Measurements from ENCODE around the gene SMPD2.

DNA sequence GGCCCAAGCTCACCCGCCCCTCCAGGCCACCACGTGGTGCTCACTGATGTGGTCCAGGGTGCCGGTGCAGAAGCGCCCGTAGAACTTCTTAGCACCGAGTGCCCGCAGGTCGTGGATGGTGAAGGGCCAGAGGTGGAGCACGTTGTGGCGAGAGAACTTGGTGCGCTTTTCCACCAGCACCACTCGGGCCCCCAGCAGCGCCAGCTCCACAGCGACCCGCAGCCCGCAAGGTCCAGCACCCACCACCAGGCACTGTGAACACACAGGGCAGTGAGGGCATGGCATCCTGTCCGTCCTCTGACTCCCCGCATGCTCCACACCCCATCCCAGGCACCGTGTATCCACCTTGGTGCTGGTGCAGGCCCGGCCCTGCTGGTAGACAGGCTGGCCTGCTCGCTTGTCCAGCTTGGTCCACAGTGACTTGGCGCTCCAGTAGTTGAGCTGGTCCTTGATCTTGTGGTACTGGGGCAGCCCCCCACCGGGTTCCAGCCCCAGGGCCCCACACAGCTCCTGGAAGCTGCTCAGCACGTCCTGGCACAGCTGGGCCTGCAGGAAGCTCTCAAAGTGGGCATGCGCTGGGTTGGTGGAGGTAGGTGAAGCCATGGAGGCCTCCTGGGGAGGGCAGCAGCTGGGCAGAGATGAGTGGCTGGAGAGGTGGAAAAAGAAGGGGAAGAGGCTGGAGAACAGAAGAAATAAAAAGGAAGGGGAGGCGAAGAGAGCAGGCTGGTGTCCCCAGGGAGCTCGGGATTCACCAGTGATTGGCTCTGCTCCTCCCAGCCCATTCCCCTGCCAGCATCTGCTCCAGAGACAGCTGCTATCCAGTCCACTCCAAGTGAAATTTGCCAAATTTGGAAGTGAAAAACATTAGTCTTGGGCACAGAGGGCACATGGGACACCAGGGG, 13.3 kb downstream of the SMPD2 start:
- TF ChIP-seq, protein P1, sequence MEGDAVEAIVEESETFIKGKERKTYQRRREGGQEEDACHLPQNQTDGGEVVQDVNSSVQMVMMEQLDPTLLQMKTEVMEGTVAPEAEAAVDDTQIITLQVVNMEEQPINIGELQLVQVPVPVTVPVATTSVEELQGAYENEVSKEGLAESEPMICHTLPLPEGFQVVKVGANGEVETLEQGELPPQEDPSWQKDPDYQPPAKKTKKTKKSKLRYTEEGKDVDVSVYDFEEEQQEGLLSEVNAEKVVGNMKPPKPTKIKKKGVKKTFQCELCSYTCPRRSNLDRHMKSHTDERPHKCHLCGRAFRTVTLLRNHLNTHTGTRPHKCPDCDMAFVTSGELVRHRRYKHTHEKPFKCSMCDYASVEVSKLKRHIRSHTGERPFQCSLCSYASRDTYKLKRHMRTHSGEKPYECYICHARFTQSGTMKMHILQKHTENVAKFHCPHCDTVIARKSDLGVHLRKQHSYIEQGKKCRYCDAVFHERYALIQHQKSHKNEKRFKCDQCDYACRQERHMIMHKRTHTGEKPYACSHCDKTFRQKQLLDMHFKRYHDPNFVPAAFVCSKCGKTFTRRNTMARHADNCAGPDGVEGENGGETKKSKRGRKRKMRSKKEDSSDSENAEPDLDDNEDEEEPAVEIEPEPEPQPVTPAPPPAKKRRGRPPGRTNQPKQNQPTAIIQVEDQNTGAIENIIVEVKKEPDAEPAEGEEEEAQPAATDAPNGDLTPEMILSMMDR (IDR thresholded peaks at IDR 0.05; ENCODE audit: low read length): no peak
- TF ChIP-seq EZH2 (IDR thresholded peaks at IDR 0.05; ENCODE audit: borderline replicate concordance, low read length): no peak
